LNCaP clone FGC (cell line): ENCODE measurements around the gene INTS1.

Experiments used
- DNase-seq: peaks from one replicate; pipeline ENCODE4 v3.0.0-alpha.2; 2011; ENCODE audit warnings: low read depth
- H3K4me3 ChIP-seq: 2 replicates; pipeline ENCODE4 v1.5.1; 2011; ENCODE audit warnings: mild to moderate bottlenecking, low read depth, low read length, control low read depth
- CTCF ChIP-seq: IDR thresholded peaks from 2 replicates; pipeline ENCODE4 v1.5.1; 2012; ENCODE audit warnings: mild to moderate bottlenecking; ENCODE audit not compliant: control insufficient read depth, insufficient read depth; ENCODE audit errors: extremely low read depth

INTS1 gene

GRCh38 chr7:1439373-1440363 is 64.5 kb downstream of the INTS1 start:
- no peak overlapping the region for H3K4me3 ChIP-seq
- TF ChIP-seq CTCF = no peak

DNA sequence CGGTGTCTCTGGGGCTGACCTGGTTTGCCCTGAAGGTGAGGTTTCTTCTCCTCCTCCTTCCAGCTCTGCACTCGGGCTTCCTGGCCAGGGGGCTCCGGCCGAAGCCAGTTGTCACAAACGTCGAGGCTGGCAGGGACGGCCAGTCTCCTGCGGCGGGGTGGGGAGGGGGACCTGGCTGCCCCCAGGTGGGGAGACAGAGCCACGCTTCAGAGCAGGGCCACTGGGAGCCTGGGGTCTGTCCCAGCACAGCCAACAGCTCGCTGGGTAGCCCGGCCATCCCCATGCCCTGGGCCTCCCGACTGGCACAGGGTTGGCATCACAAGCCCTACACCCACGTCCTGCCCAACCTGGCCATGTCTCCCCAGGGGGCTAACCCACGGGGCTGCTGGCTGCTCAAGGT is 65.4 kb downstream of the INTS1 start:
- TF ChIP-seq CTCF = no peak
- no peak for DNase-seq
- H3K4me3 ChIP-seq = no peak overlapping the region

More at GRCh38 chr7:1439373-1440363, 64.5 kb downstream of the INTS1 start:
- no peak for DNase-seq

- no peak for DNase-seq
- no peak for TF ChIP-seq CTCF
- no peak overlapping the region for H3K4me3 ChIP-seq
Measured at GRCh38 chr7:1438208-1438607, 66.0 kb downstream of the INTS1 start.

DNA sequence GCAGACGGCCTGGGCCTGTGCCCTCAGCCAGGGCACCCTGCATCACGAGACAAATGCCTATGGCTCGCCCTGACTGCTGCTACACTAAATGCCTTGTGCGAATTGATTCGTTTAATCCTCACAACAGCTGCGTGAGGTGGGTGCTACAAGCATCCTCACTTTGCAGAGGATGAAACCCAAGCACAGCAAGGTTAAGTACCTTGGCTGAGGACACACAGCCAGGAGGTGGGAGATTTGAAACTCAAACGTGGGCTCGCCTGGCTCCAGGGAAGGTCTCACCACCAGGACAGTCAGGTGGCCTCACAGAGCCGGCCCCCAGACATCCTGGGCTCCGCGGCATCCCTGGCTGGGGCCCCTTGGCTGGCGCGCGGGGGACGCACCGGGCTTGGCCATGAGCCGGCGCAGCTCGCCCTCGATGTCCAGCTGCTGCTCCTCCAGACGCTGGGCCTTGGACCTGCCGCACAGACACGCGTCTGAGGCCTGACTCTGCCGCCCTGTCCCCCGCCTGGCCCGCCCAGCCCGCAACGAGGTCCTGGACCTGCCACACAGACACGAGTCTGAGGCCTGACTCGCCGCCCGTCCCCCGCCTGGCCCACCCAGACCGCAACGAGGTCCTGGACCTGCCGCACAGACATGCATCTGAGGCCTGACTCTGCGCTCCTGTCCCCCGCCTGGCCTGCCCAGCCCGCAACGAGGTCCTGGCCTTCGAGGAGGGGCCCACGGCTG is 66.9 kb downstream of the INTS1 start:
- no peak for TF ChIP-seq CTCF
- no peak overlapping the region for H3K4me3 ChIP-seq
- no peak for DNase-seq

DNA sequence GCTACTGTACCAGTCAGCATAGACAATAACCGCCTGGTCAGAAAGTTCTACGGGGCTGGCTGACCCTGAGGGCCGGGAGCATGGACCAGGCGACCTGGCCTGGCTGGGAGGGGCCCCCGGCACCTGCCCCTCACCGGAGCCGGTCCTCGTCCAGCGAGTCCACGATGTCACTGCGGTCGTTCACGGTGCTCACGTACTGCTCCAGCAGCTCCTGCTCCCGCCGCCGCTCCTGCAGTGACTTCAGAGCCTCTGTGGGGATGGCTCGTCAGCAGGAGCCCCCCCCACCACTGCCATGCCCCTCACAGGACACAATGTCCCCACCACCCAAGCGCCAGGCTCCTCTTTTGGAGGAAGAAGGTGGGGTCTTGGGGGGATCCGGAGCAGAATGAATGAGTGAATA is 67.6 kb downstream of the INTS1 start:
- H3K4me3 ChIP-seq = no peak overlapping the region
- DNase-seq = no peak
- no peak for TF ChIP-seq CTCF

DNA sequence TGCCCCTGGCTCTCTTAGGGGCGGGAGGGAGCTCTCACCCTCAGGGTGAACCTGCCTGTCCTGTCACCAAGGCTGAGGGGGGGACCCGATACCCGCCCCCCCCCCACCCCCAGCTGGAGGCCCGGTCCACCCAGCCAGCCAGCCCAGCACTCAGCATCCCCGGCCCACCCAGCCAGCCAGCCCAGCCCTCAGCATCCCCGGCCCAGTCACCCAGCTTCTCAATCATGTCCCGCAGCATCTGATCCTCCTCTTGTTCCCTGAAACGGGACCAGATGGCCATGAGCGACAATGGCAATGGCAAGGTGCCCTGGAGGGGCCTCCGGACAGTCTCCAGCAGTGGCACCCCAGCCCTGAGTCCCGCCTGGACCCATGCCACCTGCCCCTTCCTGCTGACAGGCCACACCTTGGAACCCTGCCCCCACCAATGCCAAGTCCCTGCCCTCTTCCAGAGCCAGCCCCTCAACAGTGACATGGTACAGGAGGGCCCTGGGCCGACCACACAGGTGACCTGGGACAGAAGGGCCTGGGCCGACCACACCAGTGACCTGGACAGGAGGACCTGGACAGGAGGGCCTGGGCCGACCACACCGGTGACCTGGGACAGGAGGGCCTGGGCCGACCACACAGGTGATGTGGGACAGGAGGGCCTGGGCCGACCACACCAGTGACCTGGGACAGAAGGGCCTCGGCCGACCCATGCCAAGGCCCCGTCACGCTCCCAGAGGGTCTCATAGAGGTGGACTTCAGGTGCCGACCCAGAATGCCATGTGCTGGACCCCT is 69.1 kb downstream of the INTS1 start:
- TF ChIP-seq CTCF = no peak
- no peak overlapping the region for H3K4me3 ChIP-seq

More for the DNA sequence above, 69.1 kb downstream of the INTS1 start:
- no peak for DNase-seq
